Testis (tissue), 2 donors: Measurements from ENCODE around the gene ITPR2.

Experiments used
- CTCF ChIP-seq, 3 experiments: fragments of 450-650 bp in 2 of 3; fragments of 200-600 bp in 1 of 3; sonication (generic) in 1 of 3; IDR thresholded peaks; one replicate each; pipeline ENCODE4 v1.5.1; 2016 to 2019; ENCODE audit warnings: antibody characterized with exemption in 3 of 3, mild to moderate bottlenecking in 2 of 3, moderate library complexity in 1 of 3
- POLR2A ChIP-seq: fragments of 450-650 bp; IDR thresholded peaks from one replicate; pipeline ENCODE4 v1.6.1; 2017; ENCODE audit warnings: antibody characterized with exemption, mild to moderate bottlenecking, moderate library complexity

GRCh38 chr12:26857465-26858176, 24.6 kb upstream of the ITPR2 start:
- TF ChIP-seq CTCF (IDR thresholded peaks at IDR 0.05) (no peak), POLR2A (no peak)
